RWPE2 (cell line): ENCODE measurements around the gene SHOC2.

Source experiments
- ATAC-seq: fragments of 200-7000 bp; cut with Tn5 transposase; 3 replicates; pipeline ENCODE4 v1.9.1; 2021; ENCODE audit warnings: low read depth
- DNase-seq: peaks from one replicate; pipeline ENCODE4 v3.0.0-alpha.2; 2020; ENCODE audit warnings: low spot score
- H3K27ac ChIP-seq: fragments of 450-650 bp; 2 replicates; pipeline ENCODE4 v1.5.1; 2017; ENCODE audit warnings: mild to moderate bottlenecking; ENCODE audit not compliant: poor library complexity, severe bottlenecking
- H3K27me3 ChIP-seq: fragments of 250-450 bp; sonication (Bioruptor Pico); 2 replicates; pipeline ENCODE4 v1.5.1; 2021; ENCODE audit warnings: mild to moderate bottlenecking, moderate library complexity; ENCODE audit not compliant: insufficient read depth, poor library complexity, severe bottlenecking
- H3K36me3 ChIP-seq: fragments of 250-450 bp; sonication (Bioruptor Pico); 2 replicates; pipeline ENCODE4 v1.5.1; 2020; ENCODE audit warnings: low read depth, mild to moderate bottlenecking, moderate library complexity
- H3K4me1 ChIP-seq: fragments of 250-450 bp; sonication (Bioruptor Pico); 2 replicates; pipeline ENCODE4 v1.5.1; 2021; ENCODE audit warnings: mild to moderate bottlenecking, moderate library complexity; ENCODE audit not compliant: insufficient read depth, poor library complexity, severe bottlenecking
- H3K4me3 ChIP-seq: fragments of 250-450 bp; sonication (Bioruptor Pico); 2 replicates; pipeline ENCODE4 v1.5.1; 2021; ENCODE audit warnings: mild to moderate bottlenecking, moderate library complexity; ENCODE audit not compliant: severe bottlenecking
- H3K9me3 ChIP-seq: fragments of 250-450 bp; sonication (Bioruptor Pico); 2 replicates; pipeline ENCODE4 v1.5.1; 2021; ENCODE audit warnings: mild to moderate bottlenecking, moderate library complexity; ENCODE audit not compliant: severe bottlenecking
- TF ChIP-seq, protein P1 (sequence below): fragments of 450-650 bp; IDR thresholded peaks from one replicate; pipeline ENCODE4 v1.5.1; 2017; ENCODE audit warnings: mild to moderate bottlenecking, moderate library complexity; ENCODE audit not compliant: poor library complexity, severe bottlenecking

SHOC2 gene

DNA sequence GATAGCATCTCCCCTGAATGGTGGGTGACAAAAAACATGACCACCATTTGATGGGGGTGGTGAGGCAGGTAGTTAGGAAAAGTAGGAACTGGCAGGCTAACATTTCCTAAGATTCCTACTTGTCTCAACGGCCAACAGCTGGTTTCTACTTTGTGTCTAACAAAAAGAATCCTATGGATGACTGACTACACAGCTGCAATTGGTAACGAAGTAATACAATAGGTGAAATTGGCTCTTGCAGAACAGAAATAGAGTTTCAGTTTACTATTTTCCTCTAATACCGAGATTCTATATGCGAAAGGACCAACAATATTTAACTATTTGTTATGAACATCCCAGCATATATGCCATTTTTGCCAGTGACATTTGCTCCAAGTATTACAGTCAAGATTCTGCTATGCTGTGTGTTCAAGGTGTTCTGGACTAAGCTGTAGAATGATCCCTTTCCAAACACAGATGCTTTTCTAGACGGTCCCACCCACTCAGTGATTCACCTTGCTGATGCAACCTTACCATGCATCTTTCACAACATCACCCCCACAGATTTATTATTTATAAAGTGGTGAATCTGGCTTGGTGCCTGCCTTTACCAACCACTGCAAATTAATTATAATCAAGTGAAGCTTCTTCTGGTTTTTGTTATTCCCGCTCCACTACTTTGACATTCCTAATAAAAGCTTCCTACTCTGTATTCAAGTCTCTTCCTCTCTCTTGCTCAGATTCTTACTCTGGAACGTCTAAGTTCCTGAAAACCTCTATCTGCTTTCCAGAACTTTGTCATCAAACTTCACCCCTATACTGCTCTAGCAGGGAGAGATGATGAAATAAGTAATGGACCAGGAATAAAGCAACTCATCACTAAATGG is 17.2 kb upstream of the SHOC2 start:
- Histone ChIP-seq H3K4me1 (peaks cover 28% of the 10 kb centered on the region), H3K36me3 (peaks cover 48% of the 10 kb centered on the region), H3K27ac (peak overlapping the region; percentile 66), H3K4me3 (no peak overlapping the region), H3K9me3 (no peaks in the 10 kb centered on the region), H3K27me3 (no peaks in the 10 kb centered on the region)
- ATAC-seq (peak; percentile 92), DNase-seq (no peak)
- TF ChIP-seq, protein P1, sequence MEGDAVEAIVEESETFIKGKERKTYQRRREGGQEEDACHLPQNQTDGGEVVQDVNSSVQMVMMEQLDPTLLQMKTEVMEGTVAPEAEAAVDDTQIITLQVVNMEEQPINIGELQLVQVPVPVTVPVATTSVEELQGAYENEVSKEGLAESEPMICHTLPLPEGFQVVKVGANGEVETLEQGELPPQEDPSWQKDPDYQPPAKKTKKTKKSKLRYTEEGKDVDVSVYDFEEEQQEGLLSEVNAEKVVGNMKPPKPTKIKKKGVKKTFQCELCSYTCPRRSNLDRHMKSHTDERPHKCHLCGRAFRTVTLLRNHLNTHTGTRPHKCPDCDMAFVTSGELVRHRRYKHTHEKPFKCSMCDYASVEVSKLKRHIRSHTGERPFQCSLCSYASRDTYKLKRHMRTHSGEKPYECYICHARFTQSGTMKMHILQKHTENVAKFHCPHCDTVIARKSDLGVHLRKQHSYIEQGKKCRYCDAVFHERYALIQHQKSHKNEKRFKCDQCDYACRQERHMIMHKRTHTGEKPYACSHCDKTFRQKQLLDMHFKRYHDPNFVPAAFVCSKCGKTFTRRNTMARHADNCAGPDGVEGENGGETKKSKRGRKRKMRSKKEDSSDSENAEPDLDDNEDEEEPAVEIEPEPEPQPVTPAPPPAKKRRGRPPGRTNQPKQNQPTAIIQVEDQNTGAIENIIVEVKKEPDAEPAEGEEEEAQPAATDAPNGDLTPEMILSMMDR: no peak

DNA sequence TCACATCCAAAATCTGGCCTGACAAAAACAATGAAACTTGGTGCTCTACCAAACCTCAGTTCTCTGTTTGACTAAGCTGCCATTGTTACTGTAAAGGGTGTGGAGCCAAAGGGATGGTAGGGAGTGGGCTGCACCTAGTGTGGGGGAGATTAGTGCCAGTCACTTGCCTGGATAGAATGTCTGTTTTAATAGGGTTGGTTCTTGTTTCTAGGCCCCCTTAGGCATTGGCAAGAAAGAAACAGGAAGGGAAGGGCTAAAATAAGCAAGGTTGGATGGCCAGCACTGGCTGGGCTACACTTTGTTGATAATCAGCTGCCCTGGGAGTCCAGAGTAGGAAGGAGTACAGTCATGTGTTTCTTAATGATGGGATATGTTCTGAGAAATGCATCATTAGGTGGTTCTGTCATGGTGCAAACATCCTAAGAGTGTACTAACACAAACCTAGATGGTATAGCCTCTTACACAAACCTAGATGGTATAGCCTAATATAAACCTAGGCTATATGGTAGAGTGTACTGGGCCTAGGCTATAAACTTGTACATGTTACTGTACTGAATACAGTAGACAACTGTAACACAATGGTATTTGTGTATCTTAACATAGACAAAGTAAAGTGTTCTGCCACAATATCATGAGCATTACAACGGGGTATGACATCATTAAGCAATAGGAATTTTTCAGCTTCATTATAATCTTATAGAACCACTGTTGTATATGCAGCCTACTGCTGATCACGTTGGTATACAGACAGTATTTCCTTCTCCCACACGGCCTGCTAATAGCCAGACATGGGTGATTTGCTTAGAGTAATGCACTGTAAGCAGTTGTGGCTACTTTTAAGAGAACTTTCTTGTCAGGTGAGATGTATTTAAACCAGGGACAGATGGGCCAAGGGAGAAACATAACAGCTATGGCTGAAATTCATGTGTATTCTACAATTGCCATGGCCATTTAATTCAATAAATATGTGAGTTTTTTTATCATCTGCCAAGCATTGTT is 15.8 kb upstream of the SHOC2 start:
- TF ChIP-seq, protein P1: no peak
- DNase-seq: no peak
- ATAC-seq: no peak
- Histone ChIP-seq H3K4me3 (no peak overlapping the region), H3K27me3 (no peaks in the 10 kb centered on the region), H3K9me3 (no peaks in the 10 kb centered on the region), H3K4me1 (peaks cover 19% of the 10 kb centered on the region), H3K27ac (peak overlapping the region; percentile 66), H3K36me3 (peaks cover 38% of the 10 kb centered on the region)

DNA sequence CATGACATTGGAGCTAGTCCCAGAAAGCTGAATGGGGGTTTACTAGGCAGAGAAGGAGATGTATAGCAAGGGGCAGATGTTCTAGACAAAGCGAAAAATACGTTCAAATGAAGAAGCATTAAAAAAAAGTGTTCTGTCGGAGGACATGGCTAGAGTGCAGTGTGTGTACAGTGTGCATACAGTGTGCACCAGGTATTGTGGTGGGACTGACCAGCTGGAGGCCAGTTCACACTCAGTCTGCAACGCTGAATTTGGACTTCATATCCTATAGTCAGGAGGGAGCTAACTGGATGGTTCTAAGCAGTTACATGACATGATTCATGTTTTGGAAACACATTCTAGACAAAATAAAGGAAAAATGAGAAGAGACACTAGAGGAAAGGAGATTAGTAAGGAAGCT is 9.3 kb upstream of the SHOC2 start:
- TF ChIP-seq, protein P1: no peak
- H3K27me3 ChIP-seq: no peaks in the 10 kb centered on the region
- 0 out of 2 replicates have a peak, but pooled peaks cover 3% of the 10 kb centered on the region for H3K36me3 ChIP-seq
- no peak overlapping the region for H3K27ac ChIP-seq
- H3K9me3 ChIP-seq: no peaks in the 10 kb centered on the region
- peaks cover 8% of the 10 kb centered on the region for H3K4me1 ChIP-seq
- DNase-seq (no peak), ATAC-seq (no peak)
- no peak overlapping the region for H3K4me3 ChIP-seq

DNA sequence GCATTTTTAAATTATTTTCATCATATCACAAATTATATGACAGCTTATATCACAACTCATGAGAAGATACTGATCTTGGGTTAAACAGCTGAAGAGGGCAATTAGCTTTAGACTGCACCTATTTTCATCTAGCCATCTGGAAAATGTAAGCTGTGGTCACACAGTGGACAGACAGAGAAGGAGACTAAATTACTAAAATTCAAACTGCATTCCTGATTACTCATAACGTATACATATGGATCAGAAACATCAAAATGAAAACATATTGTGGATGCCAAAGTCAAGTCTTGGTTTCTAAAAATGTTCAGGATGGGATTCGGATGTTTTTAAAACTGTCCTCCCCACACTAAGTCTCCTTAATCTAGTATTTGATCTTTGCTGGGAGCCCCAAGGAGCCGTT is 7.0 kb upstream of the SHOC2 start:
- no peak overlapping the region for H3K27ac ChIP-seq
- H3K4me1 ChIP-seq: peaks cover 9% of the 10 kb centered on the region
- H3K36me3 ChIP-seq: 0 out of 2 replicates have a peak, but pooled peaks cover 8% of the 10 kb centered on the region
- H3K27me3 ChIP-seq: no peaks in the 10 kb centered on the region
- H3K4me3 ChIP-seq: no peak overlapping the region
- no peaks in the 10 kb centered on the region for H3K9me3 ChIP-seq
- DNase-seq (no peak), ATAC-seq (peak; percentile 58; the same call in 1 of the 3 replicates)
- TF ChIP-seq, protein P1: no peak
